IMR-90 (cell line): ENCODE data around the gene MYO3B. TPM values are rescaled to one million over a fixed set of nuclear protein-coding genes. Genes with fewer than 3 reads are reported as not detected.

Source experiments
- ATAC-seq: fragments of 200-7000 bp; cut with Tn5 transposase; 2 replicates; pipeline ENCODE4 v1.9.1; 2020; ENCODE audit warnings: low read depth, mild to moderate bottlenecking, moderate library complexity
- BruUV-seq: library from RNA; stranded (reverse); fragments of 400-500 nt; replicated peaks from 2 replicates; lab custom pipeline; 2021; lab: Mats Ljungman, UMichigan
- CTCF ChIA-PET: fragments of 300-600 bp; formaldehyde crosslinking; extraction: SDS; loops from one replicate; lab custom pipeline; 2021; ENCODE audit warnings: antibody characterized with exemption; lab: Yijun Ruan, JAX
- POLR2A ChIA-PET: fragments of 300-600 bp; sonication (Branson Sonifier 250); formaldehyde crosslinking; loops from one replicate; lab custom pipeline; 2022; ENCODE audit warnings: antibody characterized with exemption; ENCODE audit not compliant: unreplicated experiment; lab: Charles Lee
- DNase-seq: peaks from one replicate; pipeline ENCODE4 v3.0.0; 2013
- H2AFZ ChIP-seq: replicated peaks from 2 replicates; pipeline ENCODE3; 2013; ENCODE audit warnings: low read length, mild to moderate bottlenecking; ENCODE audit not compliant: poor library complexity
- H2AK5ac ChIP-seq: 2 replicates; pipeline ENCODE4 v1.6.1; 2013; ENCODE audit warnings: low read depth, low read length, inconsistent platforms
- H2AK9ac ChIP-seq: replicated peaks from 2 replicates; pipeline ENCODE3; 2013; ENCODE audit warnings: mild to moderate bottlenecking, low read depth, low read length, moderate library complexity; ENCODE audit not compliant: poor library complexity
- H2BK120ac ChIP-seq: 2 replicates; pipeline ENCODE4 v1.6.1; 2013; ENCODE audit warnings: low read depth, low read length, inconsistent platforms
- H2BK15ac ChIP-seq: 3 replicates; pipeline ENCODE4 v1.6.1; 2013; ENCODE audit warnings: low read depth, low read length, inconsistent platforms
- H2BK20ac ChIP-seq: 2 replicates; pipeline ENCODE4 v1.6.1; 2013; ENCODE audit warnings: low read depth, mild to moderate bottlenecking, inconsistent platforms, low read length, moderate library complexity
- H2BK5ac ChIP-seq: 2 replicates; pipeline ENCODE4 v1.6.1; 2013; ENCODE audit warnings: mild to moderate bottlenecking, low read depth, low read length, inconsistent platforms; ENCODE audit not compliant: poor library complexity, severe bottlenecking
- H3K14ac ChIP-seq: replicated peaks from 2 replicates; pipeline ENCODE4 v1.6.1; 2013; ENCODE audit warnings: low read depth, low read length, inconsistent platforms
- H3K18ac ChIP-seq: 2 replicates; pipeline ENCODE4 v1.6.1; 2013; ENCODE audit warnings: low read depth, low read length, control low read depth
- H3K23ac ChIP-seq: 2 replicates; pipeline ENCODE4 v1.6.1; 2013; ENCODE audit warnings: low read depth, low read length, inconsistent platforms
- H3K27ac ChIP-seq: 2 replicates; pipeline ENCODE4 v1.5.1; 2013; ENCODE audit warnings: mild to moderate bottlenecking, control low read depth, low read length; ENCODE audit not compliant: insufficient read depth
- H3K27me3 ChIP-seq: 2 replicates; pipeline ENCODE4 v1.6.1; 2013; ENCODE audit warnings: low read length; ENCODE audit not compliant: control insufficient read depth, insufficient read depth
- H3K36me3 ChIP-seq: 2 replicates; pipeline ENCODE4 v1.6.1; 2013; ENCODE audit warnings: low read length, mixed read lengths; ENCODE audit not compliant: control insufficient read depth, insufficient read depth
- H3K4ac ChIP-seq: 2 replicates; pipeline ENCODE4 v1.6.1; 2013; ENCODE audit warnings: low read depth, low read length, inconsistent platforms
- H3K4me1 ChIP-seq: 2 replicates; pipeline ENCODE4 v1.6.1; 2013; ENCODE audit warnings: low read length, mixed read lengths; ENCODE audit not compliant: control insufficient read depth, insufficient read depth
- H3K4me2 ChIP-seq: 2 replicates; pipeline ENCODE4 v1.6.1; 2013; ENCODE audit warnings: low read depth, mild to moderate bottlenecking, control low read depth, low read length, moderate library complexity
- H3K4me3 ChIP-seq: 2 replicates; pipeline ENCODE4 v1.5.1; 2013; ENCODE audit warnings: low read depth, mild to moderate bottlenecking, control low read depth, low read length, moderate library complexity; ENCODE audit not compliant: insufficient read depth
- H3K56ac ChIP-seq: 2 replicates; pipeline ENCODE4 v1.6.1; 2013; ENCODE audit warnings: low read length, inconsistent platforms; ENCODE audit not compliant: insufficient read depth; ENCODE audit errors: extremely low read depth
- H3K79me1 ChIP-seq, 2 experiments: 2 replicates each; pipeline ENCODE4 v1.6.1; 2013; ENCODE audit warnings: low read length in 2 of 2, inconsistent platforms in 1 of 2, low read depth in 1 of 2
- H3K9ac ChIP-seq: 2 replicates; pipeline ENCODE4 v1.6.1; 2013; ENCODE audit warnings: low read depth, low read length, control low read depth
- H3K9me1 ChIP-seq: 2 replicates; pipeline ENCODE4 v1.6.1; 2013; ENCODE audit warnings: low read length, inconsistent platforms; ENCODE audit not compliant: insufficient read depth
- H3K9me3 ChIP-seq: 2 replicates; pipeline ENCODE4 v1.6.1; 2013; ENCODE audit warnings: low read length; ENCODE audit not compliant: control insufficient read depth, insufficient read depth
- H4K20me1 ChIP-seq: 2 replicates; pipeline ENCODE4 v1.6.1; 2013; ENCODE audit warnings: low read length, inconsistent platforms; ENCODE audit not compliant: insufficient read depth
- H4K5ac ChIP-seq: 2 replicates; pipeline ENCODE4 v1.6.1; 2013; ENCODE audit warnings: mild to moderate bottlenecking, low read depth, low read length, control low read depth
- H4K8ac ChIP-seq, 2 experiments: 2 replicates each; pipeline ENCODE4 v1.6.1; 2013; ENCODE audit warnings: low read depth in 2 of 2, low read length in 2 of 2, control low read depth in 1 of 2, inconsistent platforms in 1 of 2
- H4K91ac ChIP-seq: 2 replicates; pipeline ENCODE4 v1.6.1; 2013; ENCODE audit warnings: low read depth, low read length, inconsistent platforms; ENCODE audit not compliant: insufficient read depth
- BHLHE40 ChIP-seq: fragments of 150-350 bp; IDR thresholded peaks from 2 replicates; pipeline ENCODE4 v1.6.1; 2016; ENCODE audit warnings: mild to moderate bottlenecking, low read depth, low read length
- CEBPB ChIP-seq: IDR thresholded peaks from 2 replicates; pipeline ENCODE4 v1.6.1; 2012; ENCODE audit warnings: low read depth, low read length, improper control_type of control experiment
- CHD1 ChIP-seq: IDR thresholded peaks from 2 replicates; pipeline ENCODE4 v1.6.1; 2012; ENCODE audit warnings: low read depth, low read length, improper control_type of control experiment
- CTCF ChIP-seq: conservative IDR thresholded peaks from 2 replicates; pipeline ENCODE4 v1.5.1; 2012; ENCODE audit warnings: mild to moderate bottlenecking, low read depth, low read length, improper control_type of control experiment
- MAFK ChIP-seq: IDR thresholded peaks from 2 replicates; pipeline ENCODE4 v1.6.1; 2012; ENCODE audit warnings: low read depth, low read length, improper control_type of control experiment
- MAZ ChIP-seq: IDR thresholded peaks from 2 replicates; pipeline ENCODE4 v1.6.1; 2012; ENCODE audit warnings: low read depth, mild to moderate bottlenecking, low read length, improper control_type of control experiment, moderate library complexity, borderline replicate concordance
- NFE2L2 ChIP-seq: fragments of 150-350 bp; IDR thresholded peaks from 2 replicates; pipeline ENCODE4 v1.6.1; 2016; ENCODE audit warnings: low read depth, mild to moderate bottlenecking, low read length
- RCOR1 ChIP-seq: IDR thresholded peaks from 2 replicates; pipeline ENCODE4 v1.6.1; 2012; ENCODE audit warnings: mild to moderate bottlenecking, low read length, improper control_type of control experiment; ENCODE audit not compliant: insufficient replicate concordance
- RFX5 ChIP-seq: IDR thresholded peaks from 2 replicates; pipeline ENCODE4 v1.8.0; 2012; ENCODE audit warnings: low read depth, mild to moderate bottlenecking, low read length, moderate library complexity
- WGBS, 2 experiments: methylation state at CpG; one replicate each; pipeline versions ENCODE4 v1.1.5 to v1.1.7; 2013; ENCODE audit warnings: missing lambda C conversion rate in 2 of 2; ENCODE audit not compliant: insufficient read length in 1 of 2; ENCODE audit errors: extremely low coverage in 2 of 2; 5-methylcytosine and 5-hydroxymethylcytosine counted together
- dilution Hi-C: fragments of 300-500 bp; cut with HindIII; formaldehyde crosslinking; loops from one replicate; pipeline ENCODE4 v1.14.3; 2018; ENCODE audit warnings: low sequenced_read_pairs; ENCODE audit not compliant: unreplicated experiment
- in situ Hi-C: fragments of 300-500 bp; cut with MboI; formaldehyde crosslinking; loops from 3 replicates; pipeline ENCODE4 v1.14.3; 2019; ENCODE audit warnings: low sequenced_read_pairs, inconsistent platforms, mixed read lengths
- intact Hi-C: fragments of 100-400 bp; cut with micrococcal nuclease; formaldehyde crosslinking; loops from 2 replicates; pipeline ENCODE4 v1.10.0; 2022
- polyA plus RNA-seq, 3 experiments: library from polyadenylated mRNA; depleted of rRNA; stranded (reverse); fragments of >200 nt; gene quantifications; 2 replicates each; pipeline ENCODE4 v1.2.3, GENCODE V29; 2012; ENCODE audit warnings: low replicate concordance in 1 of 3
- total RNA-seq: library from RNA; depleted of rRNA; stranded (reverse); fragments of >200 nt; gene quantifications from 2 replicates; pipeline ENCODE4 v1.2.3, GENCODE V29; 2012
- TF ChIP-seq, protein P1 (sequence below): fragments of 150-350 bp; IDR thresholded peaks from 2 replicates; pipeline ENCODE4 v1.6.1; 2017; ENCODE audit warnings: mild to moderate bottlenecking, antibody characterized with exemption, low read length, low read depth

MYO3B gene
- total and polyA plus RNA-seq, 2 of the 4 experiments (the other 2 are of a cell fraction), result 0.02 TPM; not detected in 1

- no peak overlapping the region for H2BK20ac ChIP-seq
- no peak overlapping the region for H4K91ac ChIP-seq
- ChIA-PET POLR2A (no interaction called here), CTCF (no interaction called here)
- in situ Hi-C loops, result no loop called here
- no peaks in the 10 kb centered on the region for H3K79me1 ChIP-seq
- no TSS peak for BruUV-seq
- dilution Hi-C loops, result no loop called here
- H3K9me1 ChIP-seq, result no peaks in the 10 kb centered on the region
- no peak overlapping the region for H2BK15ac ChIP-seq
- no peaks in the 10 kb centered on the region for H3K9me3 ChIP-seq
- no peak for DNase-seq
- H3K14ac ChIP-seq, result no peak overlapping the region
- no peak overlapping the region for H2AFZ ChIP-seq
- no peak overlapping the region for H4K8ac ChIP-seq
- H3K4me3 ChIP-seq, result no peak overlapping the region
- H3K18ac ChIP-seq, result no peak overlapping the region
- no peak for ATAC-seq
- no peaks in the 10 kb centered on the region for H3K4me1 ChIP-seq
- no peak for TF ChIP-seq CHD1
- TF ChIP-seq CEBPB, result no peak
- no peak for TF ChIP-seq RCOR1
- TF ChIP-seq, protein P1, sequence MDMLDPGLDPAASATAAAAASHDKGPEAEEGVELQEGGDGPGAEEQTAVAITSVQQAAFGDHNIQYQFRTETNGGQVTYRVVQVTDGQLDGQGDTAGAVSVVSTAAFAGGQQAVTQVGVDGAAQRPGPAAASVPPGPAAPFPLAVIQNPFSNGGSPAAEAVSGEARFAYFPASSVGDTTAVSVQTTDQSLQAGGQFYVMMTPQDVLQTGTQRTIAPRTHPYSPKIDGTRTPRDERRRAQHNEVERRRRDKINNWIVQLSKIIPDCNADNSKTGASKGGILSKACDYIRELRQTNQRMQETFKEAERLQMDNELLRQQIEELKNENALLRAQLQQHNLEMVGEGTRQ, result no peak
- TF ChIP-seq MAZ, result no peak
- TF ChIP-seq NFE2L2, result no peak
- no peak for TF ChIP-seq CTCF
- no peak for TF ChIP-seq MAFK
- no peak for TF ChIP-seq BHLHE40
- TF ChIP-seq RFX5, result no peak
- no peak overlapping the region for H3K56ac ChIP-seq
- no peak overlapping the region for H2BK120ac ChIP-seq
- H3K27me3 ChIP-seq, result no peaks in the 10 kb centered on the region; the same call in 1 of the 2 replicates
- H3K4me2 ChIP-seq, result no peak overlapping the region
- H3K4ac ChIP-seq, result no peak overlapping the region
- no peak overlapping the region for H2AK5ac ChIP-seq
- no peak overlapping the region for H2AK9ac ChIP-seq
- H3K36me3 ChIP-seq, result no peaks in the 10 kb centered on the region
- no peak overlapping the region for H3K27ac ChIP-seq
- H3K23ac ChIP-seq, result no peak overlapping the region
- H4K20me1 ChIP-seq, result no peaks in the 10 kb centered on the region
- H2BK5ac ChIP-seq, result no peak overlapping the region
- no peak overlapping the region for H4K5ac ChIP-seq
- no peak overlapping the region for H3K9ac ChIP-seq
- WGBS, 2 experiments, result 80% methylated on average over 1 of the region's 6 CpGs; no CpG with 5 or more reads in 1 of the 2 experiments
- intact Hi-C loops, result no loop called here
These were observed 323.6 kb downstream of the MYO3B start for GRCh38 chr2:170501421-170502043.
